Kidney glomerular epithelial cell (primary cell): ENCODE data around the gene DMRTA2.

Experiments used
- DNase-seq: peaks from one replicate; lab custom pipeline; 2025; lab: John Stamatoyannopoulos, UW

The DMRTA2 gene

DNA sequence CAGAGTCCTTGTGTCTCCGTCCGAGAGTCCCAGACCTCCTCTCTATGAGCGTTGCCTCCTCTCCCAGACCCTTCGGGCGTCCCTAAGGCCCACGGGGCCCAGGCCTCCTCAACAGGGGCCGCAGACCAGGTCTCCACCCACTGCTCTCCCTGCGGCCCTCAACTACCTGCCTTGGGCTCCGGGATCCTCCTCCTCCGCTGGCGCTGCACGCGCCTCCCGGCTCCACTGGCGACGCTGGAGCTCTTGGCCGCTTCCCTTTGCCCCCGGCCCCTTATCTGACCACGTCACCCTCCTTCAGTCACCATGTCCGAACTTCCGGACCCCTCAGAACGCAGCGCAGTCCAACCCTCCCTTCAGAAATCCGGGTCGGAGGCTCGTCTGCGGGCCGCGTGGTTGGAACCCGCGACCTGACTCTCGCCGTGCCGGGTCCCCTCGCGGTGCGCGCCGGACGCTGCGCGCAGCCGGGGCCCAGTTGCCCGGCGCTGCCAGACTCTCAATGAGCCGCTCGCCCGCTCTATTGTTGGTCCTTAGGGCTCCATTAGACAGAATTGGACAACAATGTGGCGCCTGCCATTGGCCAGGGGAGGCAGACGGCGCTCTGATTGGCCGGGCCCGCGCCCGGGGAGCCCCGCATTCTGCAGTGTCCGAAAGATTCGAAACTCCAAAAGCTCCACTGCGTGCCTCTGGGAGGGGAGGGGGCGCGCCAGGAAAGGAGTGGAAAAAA lies at the start of gene DMRTA2:
Gene DMRTA2 (minus strand): TSS at position 498 of the 724 bp plus-strand sequence. CDS start 1,907 bp downstream, outside the sequence.
- DNase-seq = no peak

- DNase-seq = no peak
Observed at GRCh38 chr1:50471967-50472366, 48.7 kb upstream of the DMRTA2 start.

GRCh38 chr1:50462964-50463363 lies 39.7 kb upstream of the DMRTA2 start:
- DNase-seq = no peak

- no peak for DNase-seq
Observed at GRCh38 chr1:50458507-50458906, 35.3 kb upstream of the DMRTA2 start.

GRCh38 chr1:50454911-50455310 lies 31.7 kb upstream of the DMRTA2 start:
- DNase-seq = no peak

DNA sequence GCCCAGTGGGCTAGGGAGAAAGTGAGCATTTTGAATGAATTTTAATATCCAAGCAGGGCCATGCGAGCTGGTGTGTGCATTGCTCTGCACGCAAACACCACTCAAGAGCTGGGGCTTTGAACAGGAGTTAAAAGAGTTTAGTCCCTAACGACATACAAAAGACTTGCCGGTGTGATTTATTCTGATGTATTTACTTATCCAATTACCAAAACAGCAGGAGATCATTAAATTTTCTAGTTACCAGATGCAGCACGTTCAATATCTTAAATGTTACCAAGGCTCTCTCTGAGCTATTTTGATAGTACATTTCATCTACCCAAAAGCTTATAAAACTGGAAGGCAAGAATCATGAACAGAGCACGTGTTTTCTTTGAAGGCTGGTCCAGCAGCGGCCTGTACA lies 30.0 kb upstream of the DMRTA2 start:
- DNase-seq = no peak

DNA sequence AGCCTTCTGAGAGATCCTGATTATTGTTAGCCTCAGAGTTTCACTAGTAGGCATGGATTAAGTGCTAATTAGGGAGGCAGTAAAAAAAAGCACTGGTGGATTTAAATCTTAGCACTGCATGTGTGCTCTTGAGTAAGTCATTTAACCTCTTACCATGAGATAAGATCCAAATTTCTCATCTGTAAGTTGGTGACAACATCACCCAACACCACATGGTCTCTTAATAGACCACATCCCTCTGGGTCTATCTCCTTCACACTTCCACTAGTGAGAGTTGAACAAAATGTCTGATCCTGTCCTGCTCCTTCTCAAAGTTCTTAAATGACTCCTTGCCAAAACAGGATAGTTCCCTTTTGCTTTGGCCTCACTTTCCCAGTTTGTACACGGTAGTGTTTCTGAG lies 29.5 kb upstream of the DMRTA2 start:
- no peak for DNase-seq

GRCh38 chr1:50450861-50451653 lies 27.8 kb upstream of the DMRTA2 start:
- no peak for DNase-seq

- DNase-seq = no peak
Observed at GRCh38 chr1:50447961-50448360, 24.7 kb upstream of the DMRTA2 start.

DNA sequence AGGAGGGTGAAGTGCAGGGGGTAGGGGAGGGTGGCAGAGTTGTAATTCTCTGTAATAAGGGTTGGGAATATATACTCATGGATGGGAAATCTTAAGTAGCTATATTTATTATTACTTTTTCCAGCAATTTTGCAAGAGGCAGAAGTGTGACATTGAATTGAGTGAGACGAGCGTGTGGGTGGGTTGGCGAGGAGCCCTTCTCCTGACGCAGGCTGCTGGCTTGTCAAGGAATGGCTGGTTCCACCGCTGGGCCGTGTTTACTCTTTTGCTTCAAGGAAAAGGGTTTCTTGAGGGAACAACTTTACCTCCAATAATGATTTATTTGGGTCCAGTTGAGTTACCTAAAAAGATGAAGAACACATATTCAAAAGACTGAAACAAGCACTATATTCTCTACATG lies 17.9 kb upstream of the DMRTA2 start:
- no peak for DNase-seq

GRCh38 chr1:50438945-50439344 lies 15.7 kb upstream of the DMRTA2 start:
- no peak for DNase-seq

- no peak for DNase-seq
Observed at GRCh38 chr1:50436489-50436888, 13.2 kb upstream of the DMRTA2 start.

GRCh38 chr1:50430010-50430405 lies 6.8 kb upstream of the DMRTA2 start:
- DNase-seq = no peak

DNA sequence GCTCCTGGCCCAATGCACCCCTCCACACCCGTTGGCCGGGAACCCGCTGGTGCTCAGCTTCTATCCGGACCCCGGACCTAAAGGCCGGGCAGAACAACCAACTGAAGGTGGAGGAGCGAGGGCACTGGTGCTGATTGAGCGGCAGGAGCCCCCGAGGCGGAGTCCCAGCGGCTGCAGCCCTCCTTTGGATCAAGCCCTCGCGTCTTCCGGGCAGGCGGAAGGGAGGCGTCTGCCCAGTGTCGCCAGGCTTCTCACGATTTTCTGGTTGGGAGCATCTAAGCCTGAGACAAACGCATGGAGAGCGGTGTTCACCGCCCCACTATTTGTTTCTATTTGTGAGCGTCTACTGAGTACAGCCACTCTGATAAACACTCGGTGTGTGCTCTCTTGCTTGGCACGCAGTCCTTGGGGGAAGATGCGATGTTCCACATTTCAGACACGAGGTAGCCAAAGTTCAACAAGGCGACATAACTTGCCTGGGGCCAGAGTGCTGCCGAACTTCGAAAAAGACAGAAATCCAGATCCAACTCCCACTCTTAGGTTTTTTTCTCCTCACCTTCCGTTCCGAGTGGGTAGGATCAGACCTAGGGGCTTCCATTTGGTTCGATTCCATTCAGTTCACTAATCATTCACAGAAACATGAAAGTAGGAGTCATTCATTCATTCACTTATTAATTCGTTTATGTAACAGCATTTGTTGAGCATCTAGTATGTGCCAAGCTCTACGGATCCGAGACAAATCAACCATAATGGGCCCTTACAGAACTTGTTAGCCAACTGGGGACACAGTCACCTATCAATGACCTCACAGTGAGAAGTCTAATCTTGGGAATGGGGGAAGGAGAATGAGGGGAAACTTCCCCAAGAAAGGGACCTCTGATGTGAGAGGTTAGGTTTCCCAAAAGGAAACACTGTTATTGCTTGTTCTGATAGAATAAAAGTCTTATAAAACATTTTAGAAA lies 4.9 kb upstream of the DMRTA2 start:
- DNase-seq = no peak

DNA sequence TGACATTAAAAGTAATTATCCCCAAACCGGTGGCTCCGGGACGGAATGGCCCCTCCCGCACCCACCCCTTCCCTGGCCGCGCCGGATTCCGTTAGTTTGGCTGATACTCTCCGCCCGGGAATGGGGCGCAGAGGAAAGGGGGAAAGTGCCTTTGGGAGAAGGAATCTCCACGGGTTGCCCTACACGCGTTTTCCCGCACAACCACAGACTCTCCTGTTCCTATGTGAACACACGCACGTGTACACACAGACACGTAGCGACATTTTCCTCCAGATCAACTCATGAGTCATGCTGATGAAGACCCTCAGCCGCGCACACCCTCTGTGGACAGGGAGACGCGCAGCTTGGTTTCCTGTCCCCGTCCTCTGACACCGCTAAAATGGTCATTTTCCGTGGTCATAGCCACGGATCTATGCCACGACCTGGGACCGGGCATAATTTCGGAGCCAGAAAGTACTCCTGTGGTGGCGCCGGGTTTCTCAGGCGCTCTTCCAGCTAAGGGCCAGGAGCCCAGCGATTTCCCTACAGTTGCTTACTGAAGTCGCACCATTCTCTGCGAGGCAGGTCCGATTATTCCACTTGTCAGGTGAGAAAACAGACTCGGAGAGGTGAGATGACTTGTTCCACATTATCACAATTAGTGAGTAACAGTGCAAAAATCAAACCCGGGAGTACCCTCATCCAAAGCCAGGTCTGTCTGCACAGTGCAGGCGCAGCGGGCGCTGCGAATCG lies 4.0 kb upstream of the DMRTA2 start:
- no peak for DNase-seq

DNA sequence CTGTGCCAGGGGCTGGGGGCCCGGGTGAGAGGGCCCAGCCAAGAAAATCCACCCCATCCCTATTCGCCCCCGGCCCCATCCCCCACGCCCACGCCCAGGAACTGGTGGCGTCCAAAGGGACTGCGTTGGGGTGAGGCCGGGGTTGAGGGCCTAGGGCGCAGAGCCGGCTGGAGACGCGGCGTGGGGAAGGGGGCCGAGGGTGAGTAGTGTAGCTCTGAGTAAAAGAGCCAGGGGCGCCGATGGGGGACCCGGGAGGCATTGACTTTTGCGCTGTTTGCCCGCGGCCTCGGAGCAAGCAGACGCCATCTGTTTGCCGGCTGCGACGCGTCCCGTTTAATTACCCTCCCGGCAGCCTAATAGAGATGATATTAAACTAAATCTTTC lies 3.5 kb upstream of the DMRTA2 start:
- no peak for DNase-seq

GRCh38 chr1:50426108-50426700 lies 3.0 kb upstream of the DMRTA2 start:
- DNase-seq = no peak

GRCh38 chr1:50425376-50426107 lies 2.3 kb upstream of the DMRTA2 start:
- no peak for DNase-seq

GRCh38 chr1:50424884-50425375 lies 1.7 kb upstream of the DMRTA2 start:
- no peak for DNase-seq
